ENCODE data around the gene GEMIN5. TPM values are rescaled to one million over a fixed set of nuclear protein-coding genes. Genes with fewer than 3 reads are reported as not detected.
"Not testable (repeated sequence)": the region's sequence is repeated elsewhere in the genome, so short reads cannot be mapped to it uniquely, and the experiment has no call there.

The GEMIN5 gene
- total and polyA plus RNA-seq, 2 of the 8 experiments (the other 6 are each of a cell fraction or from before 2014, with no cell fraction given) = 12.8 to 47.0 TPM

DNA sequence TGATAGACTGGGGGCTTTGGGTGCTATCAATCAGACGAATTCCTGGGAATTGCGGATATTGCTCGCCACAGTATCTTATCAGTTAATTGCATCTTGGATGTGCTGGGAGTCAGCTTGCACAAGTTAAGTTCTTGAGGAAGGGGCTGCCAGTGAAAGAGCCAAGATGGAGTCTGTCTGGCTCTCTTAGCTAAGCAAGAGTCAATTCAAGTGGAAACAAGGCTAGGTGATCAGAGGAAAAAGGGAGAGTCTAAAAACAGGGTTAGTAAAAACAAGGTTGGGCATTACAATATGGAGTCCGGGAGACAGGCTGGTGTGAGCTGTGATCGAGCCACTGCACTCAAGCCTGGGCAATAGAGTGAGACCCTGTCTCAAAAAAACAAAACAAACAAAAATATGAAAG is 1.4 kb upstream of the GEMIN5 start:
- H3K4me3 ChIP-seq (ENCODE audit: extremely low read depth in 1 of 4, insufficient read depth in 2 of 4, low read depth in 3 of 4, low read length in 4 of 4); H4K5ac ChIP-seq (ENCODE audit: insufficient read length, low read depth, low read length); H2BK15ac ChIP-seq (ENCODE audit: low read length); DNase-seq (ENCODE audit: low read depth in 1 of 2, low spot score in 2 of 2); H2AFZ ChIP-seq (ENCODE audit: low read length); H2BK120ac ChIP-seq (replicated peaks; ENCODE audit: low read depth, low read length); H2BK12ac ChIP-seq (ENCODE audit: low read depth, low read length); H4K8ac ChIP-seq (ENCODE audit: extremely low read depth, insufficient read depth, low read length); H3K4me2 ChIP-seq (ENCODE audit: insufficient read depth in 1 of 2, low read depth in 2 of 2, low read length in 2 of 2); H4K91ac ChIP-seq (replicated peaks; ENCODE audit: insufficient read length, low read length); H3K9ac ChIP-seq (replicated peaks in 1 of 4; ENCODE audit: extremely low read depth in 1 of 4, low read depth in 3 of 4, low read length in 3 of 4); CTCF ChIA-PET (ENCODE audit: partially characterized antibody); H3K18ac ChIP-seq (ENCODE audit: extremely low read depth, low read length); H3K27ac ChIP-seq (ENCODE audit: low read depth, low read length); H3K23ac ChIP-seq (ENCODE audit: insufficient read length); H3K79me1 ChIP-seq (ENCODE audit: low read depth, low read length); H3K4me1 ChIP-seq (replicated peaks in 1 of 4; ENCODE audit: control insufficient read depth in 3 of 4, insufficient read depth in 4 of 4, low read length in 3 of 4); H3K27me3 ChIP-seq (replicated peaks in 1 of 4; ENCODE audit: control insufficient read depth in 3 of 4, extremely low read depth in 1 of 4, insufficient read depth in 3 of 4, low read length in 3 of 4); FAIRE-seq; H2BK20ac ChIP-seq (ENCODE audit: low read length); H3K9me3 ChIP-seq (ENCODE audit: insufficient read depth in 2 of 2, low read depth in 1 of 2, low read length in 1 of 2); H2BK5ac ChIP-seq (ENCODE audit: low read depth, low read length); H3K56ac ChIP-seq (replicated peaks; ENCODE audit: insufficient read length, low read depth, low read length); H2AK5ac ChIP-seq (ENCODE audit: low read depth, low read length); H3K4ac ChIP-seq (replicated peaks; ENCODE audit: insufficient read length, low read depth, low read length); H3K14ac ChIP-seq (ENCODE audit: insufficient read length); H4K20me1 ChIP-seq (replicated peaks in 1 of 2; ENCODE audit: control insufficient read depth in 1 of 2, insufficient read depth in 2 of 2, low read length in 2 of 2); POLR2A ChIA-PET (ENCODE audit: partially characterized antibody): not testable (repeated sequence)
- peaks cover 8 to 38% of the 10 kb centered on the region in 2 experiments; a peak in 3 of 4 replicates for H3K79me2 ChIP-seq (ENCODE audit: control insufficient read depth in 1 of 2, insufficient read depth in 2 of 2, low read length in 2 of 2)
- WGBS, 2 experiments (ENCODE audit: extremely low coverage in 1 of 2, insufficient coverage in 1 of 2, insufficient read length in 1 of 2, insufficient replicate concordance in 2 of 2, low coverage in 1 of 2, low lambda C conversion rate in 2 of 2, missing lambda C conversion rate in 1 of 2) = 91% methylated on average over 5 of the region's 5 CpGs; no CpG with 5 or more reads in 1 of the 2 experiments
- peaks cover 12% of the 10 kb centered on the region for H3K23me2 ChIP-seq (ENCODE audit: low read depth, low read length)
- peaks cover 0 to 13% (median 8%) of the 10 kb centered on the region in 4 experiments; a peak in 3 of 8 replicates for H3K36me3 ChIP-seq (ENCODE audit: control insufficient read depth in 2 of 4, insufficient read depth in 4 of 4, low read length in 3 of 4)

All from H1 (cell line).